Gastrocnemius medialis (tissue), 4 donors: ENCODE results near the gene PSMD2. TPM values are rescaled to one million over a fixed set of nuclear protein-coding genes. Genes with fewer than 3 reads are reported as not detected.

Source experiments
- ATAC-seq, 2 donors: fragments of 150-250 bp; one replicate each; pipeline ENCODE4 v1.9.1; 2016
- DNase-seq, 2 donors: peaks; one replicate each; pipeline ENCODE4 v3.0.0-alpha.2; 2019
- H3K27ac ChIP-seq, 4 donors: fragments of 200-600 bp; sonication (generic); 1 replicate in 1 of 4; 2 replicates in 3 of 4; pipeline ENCODE4 v1.5.1; 2016 to 2018; ENCODE audit warnings: mild to moderate bottlenecking in 2 of 4, moderate library complexity in 1 of 4
- H3K27me3 ChIP-seq, 3 donors: fragments of 200-600 bp; sonication (generic) in 2 of 3; 1 replicate in 1 of 3; 2 replicates in 2 of 3; pipeline versions ENCODE4 v1.5.1 to v1.6.0; 2016 to 2019; ENCODE audit warnings: mild to moderate bottlenecking in 1 of 3, moderate library complexity in 1 of 3
- H3K36me3 ChIP-seq, 2 donors: fragments of 200-600 bp; sonication (generic) in 1 of 2; one replicate each; pipeline ENCODE4 v1.5.1; 2017 to 2018
- H3K4me1 ChIP-seq, 2 donors: fragments of 200-600 bp; sonication (generic) in 1 of 2; one replicate each; pipeline ENCODE4 v1.5.1; 2016 to 2017; ENCODE audit warnings: mild to moderate bottlenecking in 2 of 2
- H3K4me3 ChIP-seq, 4 donors: fragments of 200-600 bp; sonication (generic) in 3 of 4; 1 replicate in 1 of 4; 2 replicates in 3 of 4; pipeline ENCODE4 v1.5.1; 2016 to 2019; ENCODE audit warnings: mild to moderate bottlenecking in 2 of 4
- H3K9me3 ChIP-seq, 3 donors: fragments of 200-600 bp; sonication (generic) in 2 of 3; 1 replicate in 1 of 3; 2 replicates in 2 of 3; pipeline ENCODE4 v1.5.1; 2016 to 2019
- POLR2A ChIP-seq, 2 donors: fragments of 450-650 bp; IDR thresholded peaks; one replicate each; pipeline ENCODE4 v1.6.1; 2017; ENCODE audit warnings: antibody characterized with exemption in 2 of 2, mild to moderate bottlenecking in 2 of 2, moderate library complexity in 2 of 2
- in situ Hi-C, 4 donors: fragments of 200-750 bp; cut with MboI; loops; one replicate each; pipeline versions ENCODE4 v1.15.0 to v1.8.0; 2017; ENCODE audit warnings: low sequenced_read_pairs in 4 of 4
- intact Hi-C: fragments of 100-400 bp; cut with DNase I; formaldehyde crosslinking; loops from one replicate; pipeline ENCODE4 v1.15.1; 2023; ENCODE audit warnings: low total_unique reads
- total RNA-seq, 4 donors: library from RNA; depleted of rRNA; stranded (reverse); fragments of >200 nt; gene quantifications; one replicate each; pipeline versions ENCODE4 v1.1.0 to v1.2.3, GENCODE V29; 2016
- TF ChIP-seq, protein P1 (sequence below), 5 experiments: fragments of 450-650 bp in 3 of 5; fragments of 200-600 bp in 2 of 5; sonication (generic) in 2 of 5; IDR thresholded peaks in 4 of 5; conservative IDR thresholded peaks in 1 of 5; 1 replicate in 4 of 5; 2 replicates in 1 of 5; pipeline ENCODE4 v1.5.1; 2016 to 2019; ENCODE audit warnings: antibody characterized with exemption in 5 of 5, mild to moderate bottlenecking in 3 of 5, moderate library complexity in 3 of 5

PSMD2 gene
- total RNA-seq, 4 donors from 2014 or later = 560 to 831 (median 720) TPM

DNA sequence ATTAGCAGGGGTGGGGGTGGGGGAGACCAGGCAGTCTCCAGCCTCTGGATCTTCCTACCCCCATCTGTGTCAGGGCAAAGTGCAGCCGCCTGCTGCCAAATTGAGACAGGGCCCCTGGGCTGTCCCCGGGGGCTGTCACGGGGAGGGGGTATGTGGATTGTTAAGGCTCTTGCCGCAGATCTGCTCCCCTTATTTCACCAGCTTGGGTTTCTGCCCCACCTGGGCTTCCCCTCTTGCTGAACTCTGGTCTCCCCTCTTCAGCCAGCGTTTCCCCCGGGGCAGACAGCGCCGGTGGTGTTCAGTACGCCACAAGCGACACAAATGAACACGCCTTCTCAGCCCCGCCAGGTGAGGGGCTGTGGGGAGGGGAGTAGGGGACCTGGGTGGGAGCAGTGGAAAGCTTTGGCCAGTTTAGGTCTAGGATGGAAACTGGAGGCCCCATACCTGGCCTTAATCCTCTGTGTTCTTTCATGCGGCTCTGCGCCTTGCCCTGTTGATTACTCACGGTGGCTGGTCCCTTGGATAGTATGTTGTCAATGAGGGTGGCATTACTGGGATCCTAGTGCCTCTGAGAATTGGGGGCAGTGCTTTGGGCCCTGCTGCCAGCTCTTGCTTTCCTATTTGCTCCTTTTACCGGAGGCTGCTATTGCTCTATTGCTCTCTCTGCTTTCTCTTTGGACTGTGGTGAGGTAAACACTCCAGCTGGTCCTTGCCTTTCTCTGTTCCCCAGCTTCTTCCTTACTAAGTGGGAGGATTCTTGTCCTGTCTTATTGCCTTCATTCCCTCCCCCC lies 17.0 kb downstream of the PSMD2 start:
- in situ Hi-C loops (loop anchor here in 1 of 4 donors (10.0 kb wide), 1 partner anchor 141 kb away; the partner anchor contains the start of gene AP2M1), intact Hi-C loops (loop anchor here (2.0 to 10.0 kb wide), 6 partner anchors 21 to 1521 kb away; partner anchors contain the start of genes ABCF3, ALG3, ATP11B and EEF1AKMT4)
- Histone ChIP-seq H3K36me3 (peaks cover 0 to 21% of the 10 kb centered on the region in 2 donors), H3K27me3 (no peaks in the 10 kb centered on the region), H3K27ac (peak overlapping the region; percentile 92 to 100 (median 98)), H3K9me3 (no peaks in the 10 kb centered on the region), H3K4me1 (peaks cover 52 to 60% of the 10 kb centered on the region in 2 donors), H3K4me3 (peak overlapping the region; percentile 73 to 94 (median 90))
- no peak for TF ChIP-seq POLR2A (IDR thresholded peaks at IDR 0.05)
- TF ChIP-seq, protein P1, sequence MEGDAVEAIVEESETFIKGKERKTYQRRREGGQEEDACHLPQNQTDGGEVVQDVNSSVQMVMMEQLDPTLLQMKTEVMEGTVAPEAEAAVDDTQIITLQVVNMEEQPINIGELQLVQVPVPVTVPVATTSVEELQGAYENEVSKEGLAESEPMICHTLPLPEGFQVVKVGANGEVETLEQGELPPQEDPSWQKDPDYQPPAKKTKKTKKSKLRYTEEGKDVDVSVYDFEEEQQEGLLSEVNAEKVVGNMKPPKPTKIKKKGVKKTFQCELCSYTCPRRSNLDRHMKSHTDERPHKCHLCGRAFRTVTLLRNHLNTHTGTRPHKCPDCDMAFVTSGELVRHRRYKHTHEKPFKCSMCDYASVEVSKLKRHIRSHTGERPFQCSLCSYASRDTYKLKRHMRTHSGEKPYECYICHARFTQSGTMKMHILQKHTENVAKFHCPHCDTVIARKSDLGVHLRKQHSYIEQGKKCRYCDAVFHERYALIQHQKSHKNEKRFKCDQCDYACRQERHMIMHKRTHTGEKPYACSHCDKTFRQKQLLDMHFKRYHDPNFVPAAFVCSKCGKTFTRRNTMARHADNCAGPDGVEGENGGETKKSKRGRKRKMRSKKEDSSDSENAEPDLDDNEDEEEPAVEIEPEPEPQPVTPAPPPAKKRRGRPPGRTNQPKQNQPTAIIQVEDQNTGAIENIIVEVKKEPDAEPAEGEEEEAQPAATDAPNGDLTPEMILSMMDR (IDR thresholded peaks at IDR 0.05 in 4 of 5, conservative IDR thresholded peaks at IDR 0.05 in 1 of 5) = no peak
- ATAC-seq = no peak
- DNase-seq = no peak

DNA sequence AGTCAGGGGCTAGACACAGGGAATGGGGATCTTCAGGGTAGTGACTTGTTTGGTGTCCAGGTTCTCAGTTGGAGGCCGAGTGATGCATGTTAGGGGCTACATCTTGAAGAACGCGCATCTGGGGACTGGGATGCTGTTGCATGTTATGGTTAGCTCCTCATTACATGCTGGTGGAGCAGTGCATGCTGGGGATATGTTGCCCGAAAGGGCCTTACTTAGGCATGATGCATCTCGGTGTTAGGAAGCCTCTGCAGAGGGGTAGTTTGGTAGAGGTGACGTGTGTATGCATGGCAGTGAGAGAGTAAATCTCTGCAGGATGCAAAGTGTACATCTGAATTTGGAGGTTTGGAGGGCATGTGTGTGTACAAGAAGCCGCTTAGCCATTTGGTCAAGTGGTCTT lies 17.8 kb downstream of the PSMD2 start:
- no peaks in the 10 kb centered on the region for H3K9me3 ChIP-seq
- H3K27ac ChIP-seq = peak overlapping the region; percentile 92 to 100 (median 98)
- peaks cover 60 to 68% of the 10 kb centered on the region in 2 donors for H3K4me1 ChIP-seq
- intact Hi-C loops (loop anchor here (5.0 to 10.0 kb wide), 4 partner anchors 129 to 1522 kb away; partner anchors contain the start of genes ABCF3, ATP11B and KLHL24), in situ Hi-C loops (loop anchor here in 1 of 4 donors (10.0 kb wide), 1 partner anchor 142 kb away; the partner anchor contains the start of gene AP2M1)
- ATAC-seq (no peak), DNase-seq (no peak)
- H3K27me3 ChIP-seq = no peaks in the 10 kb centered on the region
- peaks cover 0 to 28% of the 10 kb centered on the region in 2 donors for H3K36me3 ChIP-seq
- H3K4me3 ChIP-seq = peak overlapping the region; percentile 73 to 94 (median 90)
- TF ChIP-seq POLR2A (IDR thresholded peaks at IDR 0.05) = no peak
- TF ChIP-seq, protein P1 (IDR thresholded peaks at IDR 0.05 in 4 of 5, conservative IDR thresholded peaks at IDR 0.05 in 1 of 5) = no peak

DNA sequence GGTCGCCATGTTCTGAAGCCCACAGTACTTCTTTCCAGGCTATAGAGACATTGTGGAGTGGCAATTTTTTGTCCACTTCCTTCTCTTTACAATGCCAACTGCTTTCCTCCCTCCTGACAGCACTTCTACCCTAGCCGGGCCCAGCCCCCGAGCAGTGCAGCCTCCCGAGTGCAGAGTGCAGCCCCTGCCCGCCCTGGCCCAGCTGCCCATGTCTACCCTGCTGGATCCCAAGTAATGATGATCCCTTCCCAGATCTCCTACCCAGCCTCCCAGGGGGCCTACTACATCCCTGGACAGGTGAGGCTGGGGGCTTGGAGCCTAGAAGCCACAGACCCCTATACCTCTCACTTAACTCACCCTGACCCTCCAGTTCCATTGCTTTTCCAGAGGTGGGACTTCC lies 18.2 kb downstream of the PSMD2 start:
- TF ChIP-seq, protein P1 (IDR thresholded peaks at IDR 0.05 in 4 of 5, conservative IDR thresholded peaks at IDR 0.05 in 1 of 5) = no peak
- no peak for TF ChIP-seq POLR2A (IDR thresholded peaks at IDR 0.05)
- peak overlapping the region in 1 of 4 donors; percentile 94 for H3K4me3 ChIP-seq
- H3K36me3 ChIP-seq = peaks cover 0 to 32% of the 10 kb centered on the region in 2 donors
- intact Hi-C loops = loop anchor here (5.0 to 10.0 kb wide), 4 partner anchors 130 to 1522 kb away; partner anchors contain the start of genes ABCF3, ATP11B and KLHL24
- ATAC-seq (no peak), DNase-seq (no peak)
- H3K27ac ChIP-seq = peak overlapping the region; percentile 92 to 100 (median 98)
- in situ Hi-C loops = loop anchor here in 1 of 4 donors (10.0 kb wide), 1 partner anchor 142 kb away; the partner anchor contains the start of gene AP2M1
- H3K27me3 ChIP-seq = no peaks in the 10 kb centered on the region
- H3K9me3 ChIP-seq = no peaks in the 10 kb centered on the region
- H3K4me1 ChIP-seq = peaks cover 64 to 72% of the 10 kb centered on the region in 2 donors

DNA sequence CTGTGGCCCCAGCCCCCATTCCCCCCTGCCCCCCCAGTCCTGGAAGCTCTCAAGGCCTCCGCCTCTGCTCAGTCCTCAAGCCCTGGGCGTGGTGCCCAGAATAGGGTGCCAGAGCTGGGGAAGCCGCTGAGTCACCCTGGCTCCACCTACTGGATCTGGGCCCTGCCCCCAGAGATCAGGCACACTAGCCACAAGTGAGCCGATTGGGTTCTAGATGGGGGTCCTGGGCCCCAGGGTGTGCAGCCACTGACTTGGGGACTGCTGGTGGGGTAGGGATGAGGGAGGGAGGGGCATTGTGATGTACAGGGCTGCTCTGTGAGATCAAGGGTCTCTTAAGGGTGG lies 21.0 kb downstream of the PSMD2 start:
- H3K4me3 ChIP-seq = peak overlapping the region; percentile 52 to 66 (median 55)
- no peak for TF ChIP-seq POLR2A (IDR thresholded peaks at IDR 0.05)
- TF ChIP-seq, protein P1 (IDR thresholded peaks at IDR 0.05 in 4 of 5, conservative IDR thresholded peaks at IDR 0.05 in 1 of 5) = no peak
- DNase-seq (peak; percentile 96 to 98), ATAC-seq (peak; percentile 69 to 74)
- in situ Hi-C loops = no loop called here
- H3K27ac ChIP-seq = peak overlapping the region; percentile 92 to 100 (median 98)
- intact Hi-C loops = loop anchor here (2.0 kb wide), 1 partner anchor 15 kb away; no protein-coding TSS in a partner anchor
- H3K27me3 ChIP-seq = no peaks in the 10 kb centered on the region
- H3K9me3 ChIP-seq = no peaks in the 10 kb centered on the region
- H3K4me1 ChIP-seq = peaks cover 81 to 86% of the 10 kb centered on the region in 2 donors
- peaks cover 2 to 61% of the 10 kb centered on the region in 2 donors for H3K36me3 ChIP-seq
